GF-D8 (cell line): Measurements from ENCODE around the gene WDR75.

ENCODE experiments used
- DNase-seq: peaks from one replicate; lab custom pipeline; 2025; lab: John Stamatoyannopoulos, UW

WDR75 gene

DNA sequence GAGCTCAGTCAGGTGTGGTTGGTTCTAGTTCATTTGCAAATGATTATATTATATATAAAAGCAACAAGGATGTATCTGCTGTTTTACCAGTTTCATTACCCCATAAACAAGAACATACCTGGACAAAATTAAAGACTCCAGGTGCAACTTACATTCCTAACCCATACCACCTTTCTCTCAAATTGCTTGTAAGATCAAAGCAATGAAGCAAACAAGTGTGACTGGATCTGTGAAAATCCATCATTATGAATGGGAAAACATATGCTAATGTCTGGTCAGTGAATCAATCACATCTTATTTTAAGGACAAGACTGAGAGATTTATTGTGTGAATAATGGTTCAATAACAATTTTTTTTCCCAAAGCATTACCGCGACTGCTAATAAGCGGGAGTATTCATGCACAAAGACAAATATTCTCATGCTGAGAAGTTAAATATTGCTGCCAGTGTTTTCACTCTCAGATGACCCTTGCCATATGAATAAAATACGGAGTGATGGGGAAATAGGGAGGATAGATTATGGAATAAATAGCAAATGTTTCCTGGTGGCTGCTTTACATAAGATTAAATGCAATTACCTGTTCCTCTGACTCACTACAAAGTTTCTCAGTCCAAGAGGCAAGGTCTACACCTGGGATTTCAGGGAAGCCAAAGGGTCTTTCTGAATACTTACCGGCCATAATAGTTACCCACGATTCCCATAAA is 59.3 kb downstream of the WDR75 start:
- DNase-seq: no peak

DNA sequence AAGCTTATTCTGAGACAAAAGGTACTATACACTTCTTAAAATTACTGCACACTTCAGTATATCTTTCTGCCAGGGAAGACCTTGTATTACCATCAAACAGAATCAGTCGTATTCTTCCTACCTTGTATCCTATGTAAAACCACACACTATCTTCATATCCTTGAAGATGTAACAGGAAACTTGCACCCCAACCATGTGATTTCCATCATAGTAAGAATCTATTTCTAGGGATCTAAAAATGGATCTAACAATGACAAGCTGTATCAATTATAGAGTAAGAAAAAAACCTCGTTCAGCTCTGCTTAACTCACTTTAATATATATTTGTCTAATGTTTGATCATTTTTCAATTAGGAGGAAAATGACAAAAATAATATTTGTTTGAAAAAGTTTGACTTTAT is 60.2 kb downstream of the WDR75 start:
- DNase-seq: no peak

DNA sequence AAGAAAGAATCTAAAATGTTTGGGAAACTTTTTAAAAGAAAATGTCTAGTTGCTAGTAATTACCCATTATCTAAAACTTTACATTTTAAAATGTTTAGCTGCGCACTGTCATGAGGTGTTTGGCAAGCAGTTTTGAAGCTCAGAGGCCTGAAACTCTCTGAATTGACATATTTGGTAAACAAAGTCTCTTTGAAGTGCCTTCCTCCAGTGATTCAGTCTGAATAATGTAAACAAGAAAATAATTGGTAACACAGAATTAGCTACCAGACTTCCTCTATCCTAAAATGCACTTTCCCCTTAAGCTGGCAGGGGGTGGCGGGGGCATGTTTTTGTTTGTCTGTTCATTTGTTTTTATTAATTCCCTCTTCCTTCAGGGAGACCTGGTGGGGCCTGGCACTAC is 61.4 kb downstream of the WDR75 start:
- no peak for DNase-seq

DNA sequence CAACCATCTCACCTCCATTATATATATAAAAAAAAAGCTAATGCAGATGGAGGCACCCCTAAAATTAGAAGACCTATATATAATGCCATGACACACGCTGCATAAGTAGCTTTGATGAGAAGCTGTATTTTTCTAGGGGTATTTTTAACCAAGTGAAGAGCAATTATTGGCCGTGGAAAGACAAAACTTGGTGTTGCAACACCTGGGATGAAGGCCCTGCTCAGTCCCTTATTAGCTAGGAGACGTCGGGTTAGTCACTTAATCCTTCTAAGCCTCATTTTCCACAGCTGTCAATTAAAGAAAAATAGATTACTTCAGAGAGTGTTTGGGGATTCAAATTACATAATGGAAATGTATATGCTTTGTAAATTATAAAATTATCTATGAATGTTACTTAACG is 63.0 kb downstream of the WDR75 start:
- no peak for DNase-seq

DNA sequence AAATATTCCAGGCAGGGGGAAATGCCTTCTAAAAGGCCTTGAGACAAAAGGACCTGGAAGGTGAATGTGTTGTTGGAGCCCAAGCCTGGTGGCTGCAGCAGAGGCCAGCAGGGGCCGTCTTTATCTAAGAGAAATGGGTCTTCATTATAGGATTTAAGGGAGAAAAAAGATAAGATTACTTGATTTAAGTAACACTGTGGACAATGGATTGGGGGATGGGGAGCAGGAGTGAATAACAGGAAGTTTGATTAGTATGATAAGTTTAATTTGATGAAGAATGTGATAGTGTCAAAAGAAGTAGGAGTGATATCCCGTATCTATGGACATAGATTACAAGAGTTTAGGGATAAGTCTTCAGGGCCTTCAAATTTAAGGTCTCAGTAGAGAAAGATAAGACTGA is 64.2 kb downstream of the WDR75 start:
- no peak for DNase-seq

DNA sequence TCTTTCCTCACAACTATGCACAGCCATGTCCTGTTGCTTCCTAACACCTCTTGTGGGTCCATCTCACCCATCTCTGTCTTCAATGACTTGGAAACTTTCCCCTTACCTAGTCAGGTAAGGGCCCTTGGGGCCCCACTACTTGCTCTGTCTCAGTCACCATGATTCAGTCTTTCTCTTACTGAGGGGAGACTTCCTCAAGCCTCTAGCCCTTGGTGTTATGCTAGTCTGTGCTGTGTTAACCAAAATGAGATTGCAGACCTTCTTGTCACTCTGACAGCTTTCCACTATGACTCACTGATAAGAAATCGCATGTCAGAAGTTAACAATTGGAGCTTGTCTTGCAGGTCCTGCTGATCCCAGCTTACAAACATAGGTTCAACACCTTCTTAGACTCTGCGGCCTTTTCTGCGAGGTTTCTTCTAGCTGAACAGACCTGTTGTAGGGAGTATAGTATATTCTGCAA is 65.3 kb downstream of the WDR75 start:
- no peak for DNase-seq

DNA sequence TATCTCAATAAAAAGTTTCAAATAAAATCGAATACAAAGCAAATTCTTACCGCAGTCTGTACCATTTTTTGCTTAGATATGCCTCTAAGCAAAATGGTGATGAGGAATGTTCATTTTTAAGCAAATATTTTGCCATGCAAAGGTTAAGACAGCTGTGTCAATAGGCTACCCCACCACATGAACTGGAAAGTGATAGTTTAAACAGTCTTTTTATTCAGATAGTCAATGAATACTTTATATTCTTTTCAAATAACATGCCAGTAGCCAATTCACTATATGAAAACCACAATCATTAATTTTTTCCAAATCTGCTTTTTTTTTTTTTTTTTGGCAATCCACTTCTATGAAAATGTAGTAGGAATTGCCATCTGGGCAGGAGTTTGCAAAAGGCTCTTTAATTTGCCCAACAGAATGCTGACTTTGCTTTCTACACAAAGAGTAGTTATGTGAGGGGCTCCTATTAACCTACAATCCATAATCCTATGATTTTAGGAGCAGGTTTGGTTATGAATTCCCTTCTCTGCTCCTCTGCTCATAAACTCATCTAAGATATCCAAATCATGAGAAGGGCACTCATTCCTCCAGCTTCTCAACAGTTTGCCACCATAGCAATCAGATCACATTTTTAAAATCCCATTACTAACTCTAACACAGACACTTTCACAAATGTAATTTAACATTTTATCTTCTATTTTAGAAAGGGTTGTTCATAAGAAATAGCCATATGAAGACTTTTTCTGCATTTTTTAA is 70.1 kb downstream of the WDR75 start:
- DNase-seq: no peak

DNA sequence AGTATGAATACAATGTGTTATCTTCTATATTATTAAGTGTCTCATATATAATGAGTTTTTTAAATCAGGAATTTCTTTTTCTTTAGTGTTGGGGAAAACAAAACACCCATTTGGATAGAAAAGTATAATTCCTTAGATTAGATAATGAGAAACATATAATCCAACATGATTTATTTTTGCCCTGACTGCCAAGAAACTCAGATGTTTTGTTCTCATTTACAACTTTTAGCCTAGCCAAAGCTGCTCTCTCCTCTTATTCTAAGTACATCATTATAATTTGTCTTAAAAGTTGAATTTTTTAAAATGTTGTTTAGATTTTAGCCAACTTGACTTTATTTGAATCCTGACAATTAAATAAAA is 70.7 kb downstream of the WDR75 start:
- DNase-seq: no peak

DNA sequence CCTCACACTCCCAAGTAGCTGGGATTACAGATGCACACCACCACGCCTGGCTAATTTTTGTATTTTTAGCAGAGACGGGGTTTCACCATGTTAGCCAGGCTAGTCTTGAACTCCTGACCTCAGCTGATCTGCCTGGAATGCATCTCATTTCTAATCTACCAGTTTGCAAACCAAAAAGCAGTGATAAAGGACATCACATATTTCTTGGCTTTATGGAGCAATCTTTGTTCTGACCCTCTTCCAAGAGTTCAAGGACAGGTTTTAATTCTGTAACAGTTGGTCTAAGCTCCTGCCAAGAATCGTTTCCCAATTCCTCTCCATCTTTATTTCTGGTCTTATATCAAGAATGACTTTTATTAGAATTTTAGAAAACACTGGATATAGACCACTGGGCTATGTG is 71.6 kb downstream of the WDR75 start:
- no peak for DNase-seq

DNA sequence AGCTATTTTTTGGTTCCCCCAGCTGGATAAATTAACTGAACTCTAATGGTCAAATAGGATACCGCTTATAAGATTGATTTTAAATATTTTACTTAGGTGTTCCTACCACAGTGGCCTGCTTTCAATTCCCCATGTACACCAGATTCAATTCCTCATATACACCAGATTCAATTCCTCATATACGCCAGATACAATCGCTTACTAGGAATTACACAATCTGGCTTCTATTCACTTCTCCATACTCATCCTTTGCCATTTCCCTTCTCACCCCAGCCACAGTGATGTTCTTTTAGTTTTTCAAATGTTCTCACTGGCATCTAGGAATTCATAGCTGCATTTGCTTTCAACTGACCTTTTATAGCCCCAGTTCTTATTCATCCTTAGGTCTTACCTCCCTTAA is 72.8 kb downstream of the WDR75 start:
- no peak for DNase-seq

DNA sequence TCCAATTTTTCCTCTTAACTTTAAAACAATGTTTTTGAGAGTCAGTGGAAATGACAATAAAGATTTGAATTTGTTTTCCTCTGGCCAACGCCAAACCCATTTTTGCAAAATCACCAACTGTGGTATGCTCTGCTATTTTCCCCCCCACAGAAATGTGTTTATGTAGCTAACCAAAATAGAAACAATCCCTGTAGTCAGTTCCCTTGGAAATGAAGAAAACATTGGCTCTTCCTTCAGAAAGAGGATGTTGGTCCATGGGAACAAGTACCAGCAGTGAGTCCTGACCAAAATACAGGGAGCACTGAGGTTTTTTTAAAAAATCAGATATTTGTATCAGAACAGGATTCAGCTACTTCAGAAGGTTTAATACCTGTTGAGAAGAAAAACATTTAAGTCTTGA is 74.0 kb downstream of the WDR75 start:
- no peak for DNase-seq

DNA sequence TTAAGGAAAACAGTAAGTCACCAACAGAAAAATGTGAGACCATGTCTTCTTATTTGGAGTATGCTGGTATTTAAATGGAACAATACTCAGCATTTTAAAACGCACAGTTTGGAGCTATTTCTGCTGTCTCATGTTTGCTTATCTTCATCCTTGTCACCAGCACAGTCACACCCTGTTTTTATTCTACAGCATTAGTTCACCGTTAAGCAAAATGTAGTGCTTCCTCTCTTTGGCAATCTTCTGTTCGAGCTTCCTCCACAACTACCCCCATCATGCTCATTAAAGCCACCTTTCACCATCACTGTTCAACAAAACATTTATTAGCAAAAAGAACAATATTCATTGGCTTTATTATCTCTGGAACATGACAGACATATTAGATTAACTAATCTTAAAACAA is 75.3 kb downstream of the WDR75 start:
- DNase-seq: peak; percentile 18

DNA sequence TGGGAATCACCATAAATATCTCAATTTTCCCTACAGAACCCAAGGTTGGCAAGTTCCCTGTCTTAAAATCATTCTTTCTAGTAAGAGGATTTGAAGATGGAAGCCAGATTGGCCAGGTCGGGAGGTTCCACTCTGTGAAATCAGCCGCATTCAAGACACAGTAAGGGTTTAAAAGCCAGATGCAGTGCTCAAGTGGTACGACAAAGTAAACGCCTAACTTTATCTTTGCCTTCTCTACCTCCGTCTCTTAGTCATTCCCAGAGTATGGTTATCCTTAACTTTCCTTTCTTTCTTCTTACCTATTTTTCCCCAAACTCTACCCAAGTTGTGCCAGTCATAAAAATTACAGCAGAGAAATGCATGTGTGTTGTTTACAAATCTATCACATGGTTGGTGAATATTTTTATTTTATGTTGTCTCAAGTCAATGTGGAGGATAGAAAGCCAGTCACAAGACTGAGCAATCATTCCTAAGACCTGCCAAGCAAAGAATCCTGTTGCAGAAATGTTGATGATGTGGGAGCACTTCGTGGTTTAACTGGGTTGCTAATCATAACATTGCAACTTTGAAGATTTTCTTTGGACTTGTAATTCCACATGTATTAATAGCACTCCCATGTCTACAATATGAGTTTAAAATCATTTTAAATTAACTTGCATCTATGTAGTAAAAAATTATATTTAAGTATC is 76.7 kb downstream of the WDR75 start:
- no peak for DNase-seq

DNA sequence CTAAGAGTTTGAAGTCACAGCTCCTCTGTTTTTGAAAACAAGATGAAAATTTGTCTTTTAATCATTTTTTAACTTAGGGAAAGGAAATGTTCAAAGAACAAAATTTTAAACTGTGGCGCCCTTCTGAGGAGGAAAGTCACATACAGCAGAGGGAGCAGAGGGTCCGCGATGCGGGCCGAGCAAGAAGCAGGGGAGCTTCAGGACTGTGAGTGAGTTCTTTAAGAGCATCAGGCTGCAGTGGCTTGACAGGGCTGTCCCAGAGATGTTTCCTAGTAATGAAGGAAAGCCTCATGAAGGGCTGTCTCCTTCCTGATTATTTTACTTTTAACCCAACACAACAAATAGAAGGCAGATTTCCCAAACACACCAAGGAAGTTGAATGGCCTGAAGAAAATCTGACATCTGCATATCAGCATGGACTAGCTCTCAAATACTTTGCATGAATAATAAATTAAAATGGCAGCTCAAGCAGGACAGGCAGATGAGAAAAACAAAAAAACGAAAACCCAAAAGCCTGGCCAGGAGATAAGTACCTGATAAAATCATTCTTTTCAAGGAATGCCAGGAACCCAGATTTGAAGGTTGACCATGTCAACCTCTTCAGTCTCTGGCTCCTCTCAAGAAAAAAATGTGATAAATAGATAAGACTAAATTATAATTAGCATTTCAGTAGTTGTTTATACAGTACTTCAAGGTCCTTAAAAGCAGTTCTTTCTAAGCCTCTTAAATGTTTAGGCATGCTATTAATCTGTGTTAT is 78.5 kb downstream of the WDR75 start:
- no peak for DNase-seq

DNA sequence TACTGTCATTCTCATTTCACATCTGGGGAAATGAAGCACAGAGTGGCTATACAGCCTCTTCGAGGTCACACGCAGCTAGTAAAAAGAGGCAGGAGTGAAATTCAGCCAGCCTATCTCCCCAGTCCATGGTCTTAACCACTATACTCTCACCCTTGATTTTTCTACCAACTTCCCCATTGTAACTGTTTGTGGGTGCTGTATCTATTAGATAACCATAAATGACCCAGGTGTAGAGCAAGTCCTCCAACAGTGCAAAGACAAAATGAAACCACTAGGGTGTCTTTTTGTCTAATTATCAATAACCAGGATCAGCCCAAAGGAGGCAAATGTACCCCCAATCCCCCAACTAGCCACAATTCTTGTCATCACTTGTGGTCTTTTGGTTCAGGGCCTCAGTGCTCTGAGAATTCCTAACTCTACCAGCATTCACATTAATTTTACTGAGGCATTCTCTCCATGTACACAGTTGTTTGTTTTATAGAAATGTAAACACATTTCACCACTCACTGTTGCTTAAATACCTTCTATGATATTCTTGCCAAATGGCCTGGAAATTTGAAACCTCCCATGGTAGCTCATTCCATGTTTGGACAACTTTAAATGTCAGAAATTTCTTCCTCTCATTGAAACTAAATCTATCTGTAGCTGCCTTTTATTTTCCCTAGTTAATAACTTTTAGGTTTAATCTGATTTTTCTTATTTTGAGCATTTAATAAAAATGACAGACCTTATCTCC is 80.6 kb downstream of the WDR75 start:
- DNase-seq: no peak

DNA sequence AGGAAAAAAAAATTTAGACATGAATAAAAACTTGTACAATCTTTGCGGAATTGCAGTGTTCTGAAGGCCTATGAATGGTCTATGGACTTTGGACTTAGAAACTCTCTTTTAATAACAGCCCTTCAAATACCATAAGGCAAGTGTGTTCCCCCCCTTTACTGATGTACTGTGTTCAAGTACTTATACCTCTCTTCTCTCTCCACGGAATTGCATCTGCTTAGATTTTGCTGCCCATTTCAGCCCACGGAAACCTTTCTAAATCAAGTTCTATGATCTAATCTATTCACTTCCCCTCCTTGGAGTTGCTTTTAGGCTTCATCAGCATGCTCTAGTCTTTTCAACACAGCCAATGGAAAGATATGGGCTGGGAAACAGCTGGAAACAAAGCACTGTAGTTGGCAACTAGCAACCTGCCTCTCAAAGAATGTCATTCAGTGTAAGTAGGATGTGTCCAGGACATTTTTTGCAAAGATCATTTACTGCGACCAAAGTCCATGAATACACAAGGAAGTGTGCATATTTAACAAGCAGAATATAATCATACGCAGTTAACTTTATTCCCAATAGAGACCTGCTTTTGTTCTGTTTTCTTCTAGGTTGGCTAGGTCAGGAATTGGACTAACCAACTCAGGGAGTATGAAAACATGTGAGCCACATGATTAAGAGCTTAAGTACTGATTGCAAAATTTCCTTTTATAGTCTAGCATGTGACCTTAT is 81.3 kb downstream of the WDR75 start:
- DNase-seq: no peak

DNA sequence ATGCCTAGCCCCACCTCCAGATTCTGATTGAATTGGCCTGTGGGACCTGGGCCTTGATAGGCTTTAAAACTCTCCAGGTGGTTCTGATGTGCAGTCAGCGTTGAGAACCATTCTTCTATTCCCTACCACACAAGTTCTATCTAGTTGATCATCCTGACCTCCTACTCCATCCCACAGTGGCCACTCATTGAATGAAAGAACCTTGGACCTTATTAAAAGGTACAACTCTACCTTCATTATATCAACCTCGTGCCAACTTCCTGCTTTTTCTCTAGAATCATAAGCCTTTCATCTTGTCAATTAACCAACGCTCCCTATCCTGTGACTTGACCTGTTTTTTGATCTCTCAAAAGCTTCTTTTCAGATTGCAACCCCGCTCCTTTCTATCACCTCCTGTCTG is 83.5 kb downstream of the WDR75 start:
- no peak for DNase-seq
